GM12874 (cell line): ENCODE data around the gene LIG3.

ENCODE experiments used
- TF ChIP-seq, protein P1 (sequence below): IDR thresholded peaks from 2 replicates; pipeline ENCODE4 v1.5.1; 2011; ENCODE audit warnings: low read depth, mild to moderate bottlenecking, control low read depth, low read length, moderate library complexity; ENCODE audit not compliant: insufficient read depth

LIG3 gene

DNA sequence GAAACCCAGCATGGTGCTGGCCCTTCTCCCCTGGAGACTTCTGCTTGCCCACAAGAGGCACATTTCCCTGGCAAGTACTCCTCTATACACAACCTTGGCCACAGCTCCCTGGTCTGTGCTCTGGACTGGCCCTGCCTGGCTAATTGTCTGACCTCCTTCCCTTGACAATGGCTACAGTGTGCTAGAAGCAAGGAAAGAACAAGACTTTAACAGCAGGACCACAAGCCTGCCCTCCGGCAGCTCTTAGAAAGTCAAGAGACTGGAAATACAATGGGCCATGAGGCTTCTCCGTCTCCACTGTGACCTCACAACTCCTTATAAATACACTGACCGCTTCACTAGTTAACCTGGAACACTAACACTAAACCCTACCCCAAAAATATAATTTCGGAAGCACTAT, 36.7 kb downstream of the LIG3 start:
- TF ChIP-seq, protein P1, sequence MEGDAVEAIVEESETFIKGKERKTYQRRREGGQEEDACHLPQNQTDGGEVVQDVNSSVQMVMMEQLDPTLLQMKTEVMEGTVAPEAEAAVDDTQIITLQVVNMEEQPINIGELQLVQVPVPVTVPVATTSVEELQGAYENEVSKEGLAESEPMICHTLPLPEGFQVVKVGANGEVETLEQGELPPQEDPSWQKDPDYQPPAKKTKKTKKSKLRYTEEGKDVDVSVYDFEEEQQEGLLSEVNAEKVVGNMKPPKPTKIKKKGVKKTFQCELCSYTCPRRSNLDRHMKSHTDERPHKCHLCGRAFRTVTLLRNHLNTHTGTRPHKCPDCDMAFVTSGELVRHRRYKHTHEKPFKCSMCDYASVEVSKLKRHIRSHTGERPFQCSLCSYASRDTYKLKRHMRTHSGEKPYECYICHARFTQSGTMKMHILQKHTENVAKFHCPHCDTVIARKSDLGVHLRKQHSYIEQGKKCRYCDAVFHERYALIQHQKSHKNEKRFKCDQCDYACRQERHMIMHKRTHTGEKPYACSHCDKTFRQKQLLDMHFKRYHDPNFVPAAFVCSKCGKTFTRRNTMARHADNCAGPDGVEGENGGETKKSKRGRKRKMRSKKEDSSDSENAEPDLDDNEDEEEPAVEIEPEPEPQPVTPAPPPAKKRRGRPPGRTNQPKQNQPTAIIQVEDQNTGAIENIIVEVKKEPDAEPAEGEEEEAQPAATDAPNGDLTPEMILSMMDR = no peak

- TF ChIP-seq, protein P1 = no peak
These were observed 38.5 kb downstream of the LIG3 start for GRCh38 chr17:35018814-35019213.

DNA sequence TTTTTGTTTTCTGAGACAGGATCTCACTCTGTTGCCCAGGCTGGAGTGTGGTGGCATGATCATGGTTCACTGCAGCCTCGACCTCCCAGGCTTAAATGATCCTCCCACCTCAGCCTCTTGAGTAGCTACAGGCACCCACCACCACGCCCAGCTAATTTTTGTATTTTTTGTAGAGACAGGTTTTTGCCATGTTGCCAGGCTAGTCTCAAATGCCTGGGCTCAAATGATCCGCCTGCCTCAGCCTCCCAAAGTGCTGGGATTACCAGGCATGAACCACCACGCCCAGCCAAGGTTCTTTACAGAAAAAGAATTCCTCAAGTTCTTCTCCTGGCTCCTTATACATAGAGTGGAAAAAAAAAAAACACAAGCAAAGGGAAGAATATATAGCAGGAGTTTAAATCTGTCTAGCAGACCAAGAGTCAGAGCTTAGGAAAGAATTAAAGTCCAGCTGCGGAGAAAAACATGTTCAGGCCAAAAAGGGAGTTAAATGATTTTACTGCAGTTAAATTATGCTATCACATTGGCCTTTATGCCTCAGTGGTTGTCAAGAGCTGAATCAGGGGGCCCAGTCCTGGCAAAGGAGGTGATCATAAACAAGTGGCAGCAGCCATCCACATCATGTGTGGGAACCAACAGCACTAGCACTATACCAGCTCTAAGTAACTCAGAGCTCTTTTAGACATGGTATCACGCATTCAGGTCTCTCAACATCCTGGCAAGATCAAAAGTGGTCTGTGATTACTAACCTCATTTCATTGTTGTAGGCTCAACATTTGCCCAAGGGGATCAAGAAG, 39.3 kb downstream of the LIG3 start:
- TF ChIP-seq, protein P1 = no peak

- TF ChIP-seq, protein P1 = no peak
These were observed 41.4 kb downstream of the LIG3 start for GRCh38 chr17:35021520-35022380.

GRCh38 chr17:35022536-35023063, 42.3 kb downstream of the LIG3 start:
- TF ChIP-seq, protein P1 = no peak

GRCh38 chr17:35023538-35023937, 43.2 kb downstream of the LIG3 start:
- TF ChIP-seq, protein P1 = no peak

GRCh38 chr17:35025541-35025940, 45.2 kb downstream of the LIG3 start:
- TF ChIP-seq, protein P1 = no peak
